ENCODE measurements around the gene MTG1.
"Not testable (repeated sequence)": the region's sequence is repeated elsewhere in the genome, so short reads cannot be mapped to it uniquely, and the experiment has no call there.

- TF ChIP-seq POLR2A, CTCF (IDR thresholded peaks at IDR 0.05): not testable (repeated sequence)
These were observed 30.1 kb downstream of the MTG1 start for GRCh38 chr10:133424102-133424501.

All from esophagus squamous epithelium (tissue), 4 donors.